Panc1 (cell line): Measurements from ENCODE around the gene DDX1. TPM values are rescaled to one million over a fixed set of nuclear protein-coding genes. Genes with fewer than 3 reads are reported as not detected.

Experiments
- ATAC-seq: fragments of 200-7000 bp; cut with Tn5 transposase; 2 replicates; pipeline ENCODE4 v1.9.1; 2020; ENCODE audit warnings: mild to moderate bottlenecking, moderate library complexity
- BruUV-seq: library from RNA; stranded (reverse); fragments of 400-500 nt; replicated peaks from 2 replicates; lab custom pipeline; 2021; lab: Mats Ljungman, UMichigan
- CTCF ChIA-PET: fragments of 300-600 bp; sonication (Branson Sonifier 250); formaldehyde crosslinking; loops from one replicate; lab custom pipeline; 2022; ENCODE audit warnings: antibody characterized with exemption; lab: Charles Lee
- POLR2A ChIA-PET: fragments of 300-600 bp; sonication (Branson Sonifier 250); formaldehyde crosslinking; loops from one replicate; lab custom pipeline; 2022; ENCODE audit warnings: antibody characterized with exemption; lab: Charles Lee
- DNase-seq: peaks from one replicate; pipeline ENCODE4 v3.0.0-alpha.2; 2010; ENCODE audit warnings: low read depth, low spot score
- H3K27ac ChIP-seq: 2 replicates; pipeline ENCODE4 v1.5.1; 2011; ENCODE audit warnings: mild to moderate bottlenecking, low read length, inconsistent platforms
- H3K27me3 ChIP-seq: fragments of 200-500 bp; sonication (Bioruptor generic); 2 replicates; pipeline ENCODE4 v1.6.0; 2014; ENCODE audit warnings: low read length, inconsistent platforms; ENCODE audit not compliant: control insufficient read depth, insufficient read depth
- H3K36me3 ChIP-seq: fragments of 200-500 bp; sonication (Bioruptor generic); 2 replicates; pipeline ENCODE4 v1.5.1; 2014; ENCODE audit warnings: inconsistent platforms, mild to moderate bottlenecking, low read length, moderate library complexity; ENCODE audit not compliant: control insufficient read depth, insufficient read depth
- H3K4me1 ChIP-seq: 2 replicates; pipeline ENCODE4 v1.5.1; 2011; ENCODE audit warnings: inconsistent platforms, mild to moderate bottlenecking, low read length, moderate library complexity; ENCODE audit not compliant: control insufficient read depth, insufficient read depth
- H3K4me3 ChIP-seq, 2 experiments: 2 replicates each; pipeline ENCODE4 v1.5.1; 2011 to 2012; ENCODE audit warnings: low read depth in 2 of 2, low read length in 2 of 2, mild to moderate bottlenecking in 2 of 2, inconsistent platforms in 1 of 2, moderate library complexity in 1 of 2
- H3K9me3 ChIP-seq: fragments of 200-500 bp; sonication (Bioruptor generic); 2 replicates; pipeline ENCODE4 v1.5.1; 2014; ENCODE audit warnings: low read depth, mild to moderate bottlenecking, inconsistent platforms, low read length, moderate library complexity; ENCODE audit not compliant: control insufficient read depth, insufficient read depth
- CTCF ChIP-seq: fragments of 450-650 bp; IDR thresholded peaks from 2 replicates; pipeline ENCODE4 v1.5.1; 2017; ENCODE audit warnings: mild to moderate bottlenecking
- POLR2AphosphoS5 ChIP-seq: IDR thresholded peaks from 2 replicates; pipeline ENCODE4 v1.6.1; 2012; ENCODE audit warnings: mild to moderate bottlenecking, low read depth, low read length, moderate library complexity
- REST ChIP-seq, 2 experiments: IDR thresholded peaks; 2 replicates each; pipeline ENCODE4 v1.6.1; 2011 to 2012; ENCODE audit warnings: low read depth in 2 of 2, control low read depth in 1 of 2, low read length in 1 of 2, mild to moderate bottlenecking in 1 of 2, moderate library complexity in 1 of 2; ENCODE audit not compliant: insufficient read depth in 1 of 2
- SIN3A ChIP-seq: IDR thresholded peaks from 2 replicates; pipeline ENCODE4 v1.6.1; 2012; ENCODE audit warnings: low read depth, mild to moderate bottlenecking, low read length, moderate library complexity, borderline replicate concordance; ENCODE audit not compliant: insufficient read depth
- TCF7L2 ChIP-seq: IDR thresholded peaks from 2 replicates; pipeline ENCODE4 v1.6.1; 2011; ENCODE audit warnings: mild to moderate bottlenecking, low read depth, low read length, inconsistent platforms
- in situ Hi-C: cut with HindIII; loops from 2 replicates; pipeline ENCODE4 v1.10.0; 2016; ENCODE audit warnings: low sequenced_read_pairs, low pct_unique_long_range_greater_than_20kb
- intact Hi-C: fragments of 100-400 bp; cut with micrococcal nuclease; formaldehyde crosslinking; loops from one replicate; pipeline ENCODE4 v1.10.0; 2022; ENCODE audit not compliant: unreplicated experiment
- total RNA-seq: library from RNA; stranded (reverse); gene quantifications from one replicate; pipeline ENCODE4 v1.2.1, GENCODE V29; 2021; ENCODE audit not compliant: unreplicated experiment

The DDX1 gene
- total RNA-seq, 1 experiment from 2014 or later, result 102 TPM

- Histone ChIP-seq H3K27me3 (no peaks in the 10 kb centered on the region), H3K27ac (no peak overlapping the region), H3K4me3 (no peak overlapping the region), H3K4me1 (no peaks in the 10 kb centered on the region), H3K36me3 (no peaks in the 10 kb centered on the region), H3K9me3 (no peaks in the 10 kb centered on the region)
- no peak for ATAC-seq
- no peak for TF ChIP-seq TCF7L2
- no TSS peak for BruUV-seq
- no peak for DNase-seq
- ChIA-PET CTCF (no interaction called here), POLR2A (no interaction called here)
- in situ Hi-C loops (no loop called here), intact Hi-C loops (no loop called here)
These were observed 62.4 kb downstream of the DDX1 start for GRCh38 chr2:15653806-15654726.

GRCh38 chr2:15654727-15655073 is 63.0 kb downstream of the DDX1 start:
- intact Hi-C loops, result no loop called here
- no peak for ATAC-seq
- ChIA-PET CTCF (no interaction called here), POLR2A (no interaction called here)
- no peaks in the 10 kb centered on the region for H3K36me3 ChIP-seq
- H3K27ac ChIP-seq, result no peak overlapping the region
- H3K4me3 ChIP-seq, result no peak overlapping the region
- H3K4me1 ChIP-seq, result no peaks in the 10 kb centered on the region
- H3K9me3 ChIP-seq, result no peaks in the 10 kb centered on the region
- H3K27me3 ChIP-seq, result no peaks in the 10 kb centered on the region
- TF ChIP-seq POLR2AphosphoS5 (no peak), REST (IDR thresholded peaks at IDR 0.05; ENCODE audit: insufficient read depth in 1 of 2, low read depth in 2 of 2, low read length in 1 of 2) (no peak), SIN3A (no peak), TCF7L2 (no peak), CTCF (no peak)
- in situ Hi-C loops, result no loop called here
- BruUV-seq, result no TSS peak
- DNase-seq, result no peak
